Muscle of arm (tissue), 14 donors: Measurements from ENCODE around the gene PPP6C. TPM values are rescaled to one million over a fixed set of nuclear protein-coding genes. Genes with fewer than 3 reads are reported as not detected.
"Not testable (repeated sequence)": the region's sequence is repeated elsewhere in the genome, so short reads cannot be mapped to it uniquely, and the experiment has no call there.

Source experiments
- DNase-seq: peaks from one replicate; pipeline ENCODE4 v3.0.0-alpha.2; 2013
- long read RNA-seq, 11 donors: transcript quantifications; one replicate each; lab custom pipeline, GENCODE V29; 2026
- polyA plus RNA-seq, 12 donors: library from polyadenylated mRNA; unstranded; fragments of 120-200 nt; gene quantifications; one replicate each; pipeline ENCODE4 v1.2.1, GENCODE V29; 2013; ENCODE audit not compliant: insufficient read length in 12 of 12

PPP6C gene
- 10 to 100 TPM in 11 of 12 donors, not detected in 1; 28.0 to 47.3 (median 42.7) TPM for polyA plus RNA-seq
- long read RNA-seq, donor 1, full-length matches to known transcripts, result 16 of 16 reads
- long read RNA-seq, donor 1, partial matches to known transcripts, result 0 of 16 reads
- long read RNA-seq, donor 1, other reads (novel, unspliced or antisense), result 0 of 16 reads
- long read RNA-seq, donor 2, full-length matches to known transcripts, result 22 of 22 reads
- long read RNA-seq, donor 2, partial matches to known transcripts, result 0 of 22 reads
- long read RNA-seq, donor 2, other reads (novel, unspliced or antisense), result 0 of 22 reads
- long read RNA-seq, donor 3, full-length matches to known transcripts, result 5 of 5 reads
- long read RNA-seq, donor 3, partial matches to known transcripts, result 0 of 5 reads
- long read RNA-seq, donor 3, other reads (novel, unspliced or antisense), result 0 of 5 reads
- long read RNA-seq, donor 4, full-length matches to known transcripts, result 8 of 8 reads
- long read RNA-seq, donor 4, partial matches to known transcripts, result 0 of 8 reads
- long read RNA-seq, donor 4, other reads (novel, unspliced or antisense), result 0 of 8 reads
- long read RNA-seq, donor 5, result 0 reads
- long read RNA-seq, donor 6, full-length matches to known transcripts, result 16 of 16 reads
- long read RNA-seq, donor 6, partial matches to known transcripts, result 0 of 16 reads
- long read RNA-seq, donor 6, other reads (novel, unspliced or antisense), result 0 of 16 reads
- long read RNA-seq, donor 7, full-length matches to known transcripts, result 9 of 9 reads
- long read RNA-seq, donor 7, partial matches to known transcripts, result 0 of 9 reads
- long read RNA-seq, donor 7, other reads (novel, unspliced or antisense), result 0 of 9 reads
- long read RNA-seq, donor 8, full-length matches to known transcripts, result 23 of 23 reads
- long read RNA-seq, donor 8, partial matches to known transcripts, result 0 of 23 reads
- long read RNA-seq, donor 8, other reads (novel, unspliced or antisense), result 0 of 23 reads
- long read RNA-seq, donor 9, full-length matches to known transcripts, result 7 of 7 reads
- long read RNA-seq, donor 9, partial matches to known transcripts, result 0 of 7 reads
- long read RNA-seq, donor 9, other reads (novel, unspliced or antisense), result 0 of 7 reads
- long read RNA-seq, donor 10, full-length matches to known transcripts, result 22 of 22 reads
- long read RNA-seq, donor 10, partial matches to known transcripts, result 0 of 22 reads
- long read RNA-seq, donor 10, other reads (novel, unspliced or antisense), result 0 of 22 reads
- long read RNA-seq, donor 11, full-length matches to known transcripts, result 27 of 27 reads
- long read RNA-seq, donor 11, partial matches to known transcripts, result 0 of 27 reads
- long read RNA-seq, donor 11, other reads (novel, unspliced or antisense), result 0 of 27 reads

- DNase-seq, result peak; percentile 97
Measured at GRCh38 chr9:125189361-125190289, at the start of gene PPP6C. PPP6C (minus strand) TSS chr9:125189803; CDS start chr9:125189718, 85 bp downstream.

GRCh38 chr9:125238915-125239446 is 49.4 kb upstream of the PPP6C start:
- no peak for DNase-seq

DNA sequence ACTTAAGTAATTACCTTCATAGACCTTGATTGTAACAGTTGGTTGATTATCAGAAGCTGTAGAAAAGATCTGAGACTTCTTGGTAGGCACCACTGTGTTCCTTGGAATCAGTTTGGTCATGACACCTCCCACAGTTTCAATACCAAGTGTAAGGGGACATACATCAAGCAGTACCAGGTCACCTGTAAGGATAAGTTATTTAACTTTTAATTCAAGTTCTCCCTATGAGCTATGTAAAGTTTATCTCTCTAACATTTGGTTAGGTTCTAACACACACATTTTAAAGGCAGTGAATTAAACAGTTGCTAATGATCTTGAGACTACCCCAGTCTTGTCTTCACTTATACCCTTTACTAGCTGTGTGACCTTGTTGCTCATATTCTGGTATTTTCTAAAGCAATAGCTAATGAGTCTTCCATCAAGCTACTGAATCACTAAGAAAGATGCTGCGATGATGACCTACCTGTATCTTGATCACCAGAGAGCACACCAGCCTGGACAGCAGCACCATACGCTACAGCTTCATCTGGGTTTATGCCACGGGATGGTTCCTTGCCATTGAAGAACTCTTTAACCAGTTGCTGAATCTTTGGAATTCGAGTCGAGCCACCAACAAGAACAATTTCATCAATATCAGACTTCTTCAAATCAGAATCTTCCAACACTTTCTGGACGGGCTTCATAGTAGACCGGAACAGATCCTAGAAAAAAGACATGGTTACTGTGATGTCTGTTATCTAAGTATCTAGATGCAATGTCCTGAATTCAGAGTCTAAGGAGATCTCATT is 48.7 kb upstream of the PPP6C start:
- DNase-seq, result no peak

DNA sequence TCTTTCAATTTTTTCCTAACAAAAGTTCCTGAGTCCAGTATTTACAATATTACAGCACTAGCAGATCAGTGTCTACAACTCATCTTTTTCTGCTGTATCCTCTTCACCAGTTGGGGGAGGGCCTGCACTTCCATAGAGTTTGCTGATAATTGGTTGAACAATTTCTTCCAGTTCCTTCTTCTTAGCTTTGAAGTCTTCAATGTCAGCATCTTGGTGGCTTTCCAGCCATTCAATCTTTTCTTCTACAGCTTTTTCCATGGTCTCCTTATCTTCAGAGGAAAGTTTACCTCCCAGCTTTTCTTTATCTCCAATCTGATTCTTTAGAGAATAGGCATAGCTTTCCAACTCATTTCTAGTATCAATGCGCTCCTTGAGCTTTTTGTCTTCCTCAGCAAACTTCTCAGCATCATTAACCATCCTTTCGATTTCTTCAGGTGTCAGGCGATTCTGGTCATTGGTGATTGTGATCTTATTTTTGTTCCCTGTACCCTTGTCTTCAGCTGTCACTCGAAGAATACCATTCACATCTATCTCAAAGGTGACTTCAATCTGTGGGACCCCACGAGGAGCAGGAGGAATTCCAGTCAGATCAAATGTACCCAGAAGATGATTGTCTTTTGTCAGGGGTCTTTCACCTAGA is 47.0 kb upstream of the PPP6C start:
- DNase-seq, result not testable (repeated sequence)

- DNase-seq, result no peak
Measured at GRCh38 chr9:125235804-125236519, 46.4 kb upstream of the PPP6C start.

GRCh38 chr9:125234099-125234498 is 44.5 kb upstream of the PPP6C start:
- DNase-seq, result not testable (repeated sequence)

GRCh38 chr9:125233678-125234077 is 44.1 kb upstream of the PPP6C start:
- DNase-seq, result no peak

DNA sequence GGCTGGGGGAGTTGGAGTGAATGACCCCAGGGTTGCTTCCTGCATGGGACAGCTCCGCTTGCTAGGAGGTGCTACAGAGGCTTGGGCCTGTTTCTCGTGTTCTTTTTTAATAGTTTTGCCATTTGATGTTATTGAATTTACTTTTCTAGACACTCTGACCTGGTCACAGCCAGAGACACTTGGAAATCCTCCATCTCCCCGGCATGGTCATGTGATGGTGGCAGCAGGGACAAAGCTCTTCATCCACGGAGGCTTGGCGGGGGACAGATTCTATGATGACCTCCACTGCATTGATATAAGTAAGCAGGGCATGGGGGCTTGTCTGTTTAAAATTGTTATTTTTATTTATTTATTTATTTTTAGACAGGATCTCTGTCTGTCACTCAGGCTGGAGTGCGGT is 38.2 kb upstream of the PPP6C start:
- no peak for DNase-seq

- not testable (repeated sequence) for DNase-seq
Measured at GRCh38 chr9:125224858-125225257, 35.3 kb upstream of the PPP6C start.

GRCh38 chr9:125218621-125219020 is 29.0 kb upstream of the PPP6C start:
- no peak for DNase-seq

GRCh38 chr9:125214186-125214585 is 24.6 kb upstream of the PPP6C start:
- no peak for DNase-seq

- no peak for DNase-seq
Measured at GRCh38 chr9:125204477-125204876, 14.9 kb upstream of the PPP6C start.

GRCh38 chr9:125202846-125203618 is 13.4 kb upstream of the PPP6C start:
- DNase-seq, result no peak

- peak; percentile 96 for DNase-seq
Measured at GRCh38 chr9:125200216-125201047, 10.8 kb upstream of the PPP6C start, which contains the start of gene RABEPK. RABEPK (plus strand) TSS chr9:125200542; CDS start chr9:125203014, 2,472 bp downstream.

- not testable (repeated sequence) for DNase-seq
Measured at GRCh38 chr9:125195591-125195990, 6.0 kb upstream of the PPP6C start.

DNA sequence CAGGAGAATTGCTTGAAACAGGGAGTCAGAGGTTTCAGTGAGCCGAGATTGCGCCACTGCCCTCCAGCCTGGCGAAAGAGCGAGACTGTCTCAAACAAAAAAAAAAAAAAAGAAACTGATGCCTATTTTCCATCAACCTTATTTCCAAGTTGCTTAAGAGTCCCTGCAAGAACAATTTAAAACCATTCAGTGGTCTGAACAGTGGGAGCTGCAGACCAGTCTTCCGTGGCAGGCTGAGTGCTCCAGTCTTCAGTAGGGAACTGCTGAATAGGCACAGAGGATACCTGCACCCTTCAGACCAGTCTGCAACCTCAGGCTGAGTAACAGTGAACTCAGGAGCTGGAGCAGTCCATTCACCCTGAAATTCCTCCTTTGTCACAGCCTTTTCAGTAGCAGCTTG is 4.9 kb upstream of the PPP6C start:
- not testable (repeated sequence) for DNase-seq
